Dermis microvascular lymphatic vessel endothelial cell (primary cell): ENCODE measurements around the gene KRT17. TPM values are rescaled to one million over a fixed set of nuclear protein-coding genes. Genes with fewer than 3 reads are reported as not detected.
A peak's percentile ranks its signal among the peaks of the same experiment; 100 is the strongest.

Experiments used
- DNase-seq, 2 donors: peaks; one replicate each; pipeline versions ENCODE4 v3.0.0 to v3.0.0-alpha.2; 2010; ENCODE audit warnings: low read depth in 2 of 2
- total RNA-seq: library from RNA; depleted of rRNA; stranded (reverse); fragments of >200 nt; gene quantifications from 2 replicates; pipeline ENCODE4 v1.2.1, GENCODE V29; 2014

Gene KRT17
- total RNA-seq: 0.25 and 0.39 TPM in 2 replicates

- DNase-seq: no peak
Observed at GRCh38 chr17:41624208-41625101, at the start of gene KRT17. Gene KRT17, minus strand, starts transcription at chr17:41624575. Its CDS starts 66 bp downstream, at chr17:41624509.

- no peak for DNase-seq
Observed at GRCh38 chr17:41672153-41672552, 47.8 kb upstream of the KRT17 start.

- DNase-seq: no peak
Observed at GRCh38 chr17:41667280-41668041, 43.1 kb upstream of the KRT17 start.

GRCh38 chr17:41666708-41667279 is 42.4 kb upstream of the KRT17 start:
- DNase-seq: peak; percentile 41 to 70

GRCh38 chr17:41666237-41666641 is 41.9 kb upstream of the KRT17 start:
- peak; percentile 51 to 60 for DNase-seq

GRCh38 chr17:41665566-41666236 is 41.3 kb upstream of the KRT17 start:
- DNase-seq: peak; percentile 48 to 79

- no peak for DNase-seq
Observed at GRCh38 chr17:41664587-41665565, 40.5 kb upstream of the KRT17 start.

GRCh38 chr17:41664172-41664457 is 39.7 kb upstream of the KRT17 start:
- no peak for DNase-seq

- DNase-seq: no peak
Observed at GRCh38 chr17:41663451-41664171, 39.2 kb upstream of the KRT17 start.

- DNase-seq: no peak
Observed at GRCh38 chr17:41660221-41660711, 35.9 kb upstream of the KRT17 start.

GRCh38 chr17:41659427-41660212 is 35.2 kb upstream of the KRT17 start:
- no peak for DNase-seq

- DNase-seq: no peak
Observed at GRCh38 chr17:41658846-41659245, 34.5 kb upstream of the KRT17 start.

- no peak for DNase-seq
Observed at GRCh38 chr17:41657936-41658335, 33.6 kb upstream of the KRT17 start.

- DNase-seq: no peak
Observed at GRCh38 chr17:41657176-41657754, 32.9 kb upstream of the KRT17 start.

- DNase-seq: no peak
Observed at GRCh38 chr17:41656249-41657023, 32.1 kb upstream of the KRT17 start.

GRCh38 chr17:41655611-41656111 is 31.3 kb upstream of the KRT17 start:
- no peak for DNase-seq
